ENCODE results near the gene HIRA.

DNA sequence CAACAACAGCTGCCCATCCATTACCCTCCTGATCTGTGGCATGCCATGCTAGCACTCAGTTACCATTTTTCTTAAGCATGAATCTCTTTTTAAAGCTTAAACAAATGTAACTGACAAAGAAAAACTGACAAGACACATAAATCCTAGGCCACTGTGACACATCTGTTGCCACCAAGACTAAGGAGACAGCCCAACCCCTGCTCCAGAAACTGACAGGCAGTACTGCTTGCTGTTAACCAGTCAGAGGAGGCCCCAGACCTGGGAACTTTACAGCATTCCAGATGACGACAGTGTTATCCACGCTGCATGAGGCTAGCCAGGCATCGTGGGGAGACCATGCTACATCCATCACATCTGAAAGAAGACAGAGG, 33.8 kb downstream of the HIRA start:
- TF ChIP-seq, protein P1, sequence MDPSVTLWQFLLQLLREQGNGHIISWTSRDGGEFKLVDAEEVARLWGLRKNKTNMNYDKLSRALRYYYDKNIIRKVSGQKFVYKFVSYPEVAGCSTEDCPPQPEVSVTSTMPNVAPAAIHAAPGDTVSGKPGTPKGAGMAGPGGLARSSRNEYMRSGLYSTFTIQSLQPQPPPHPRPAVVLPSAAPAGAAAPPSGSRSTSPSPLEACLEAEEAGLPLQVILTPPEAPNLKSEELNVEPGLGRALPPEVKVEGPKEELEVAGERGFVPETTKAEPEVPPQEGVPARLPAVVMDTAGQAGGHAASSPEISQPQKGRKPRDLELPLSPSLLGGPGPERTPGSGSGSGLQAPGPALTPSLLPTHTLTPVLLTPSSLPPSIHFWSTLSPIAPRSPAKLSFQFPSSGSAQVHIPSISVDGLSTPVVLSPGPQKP (IDR thresholded peaks at IDR 0.05; ENCODE audit: low read depth, low read length): no peak
- TF ChIP-seq POLR2A (IDR thresholded peaks at IDR 0.05; ENCODE audit: low read length) (no peak), TP53 (CRISPR knock-in tag; IDR thresholded peaks at IDR 0.05) (no peak), JUN (IDR thresholded peaks at IDR 0.05) (no peak)
- TF ChIP-seq, protein P2, sequence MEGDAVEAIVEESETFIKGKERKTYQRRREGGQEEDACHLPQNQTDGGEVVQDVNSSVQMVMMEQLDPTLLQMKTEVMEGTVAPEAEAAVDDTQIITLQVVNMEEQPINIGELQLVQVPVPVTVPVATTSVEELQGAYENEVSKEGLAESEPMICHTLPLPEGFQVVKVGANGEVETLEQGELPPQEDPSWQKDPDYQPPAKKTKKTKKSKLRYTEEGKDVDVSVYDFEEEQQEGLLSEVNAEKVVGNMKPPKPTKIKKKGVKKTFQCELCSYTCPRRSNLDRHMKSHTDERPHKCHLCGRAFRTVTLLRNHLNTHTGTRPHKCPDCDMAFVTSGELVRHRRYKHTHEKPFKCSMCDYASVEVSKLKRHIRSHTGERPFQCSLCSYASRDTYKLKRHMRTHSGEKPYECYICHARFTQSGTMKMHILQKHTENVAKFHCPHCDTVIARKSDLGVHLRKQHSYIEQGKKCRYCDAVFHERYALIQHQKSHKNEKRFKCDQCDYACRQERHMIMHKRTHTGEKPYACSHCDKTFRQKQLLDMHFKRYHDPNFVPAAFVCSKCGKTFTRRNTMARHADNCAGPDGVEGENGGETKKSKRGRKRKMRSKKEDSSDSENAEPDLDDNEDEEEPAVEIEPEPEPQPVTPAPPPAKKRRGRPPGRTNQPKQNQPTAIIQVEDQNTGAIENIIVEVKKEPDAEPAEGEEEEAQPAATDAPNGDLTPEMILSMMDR (IDR thresholded peaks at IDR 0.05): no peak

Measured in A549 (cell line).